Measurements from ENCODE around the gene FBXL7.

- TF ChIP-seq EZH2 (IDR thresholded peaks at IDR 0.05; ENCODE audit: insufficient read depth, poor library complexity, severe bottlenecking) (no peak), EZH2phosphoT487 (IDR thresholded peaks at IDR 0.05; ENCODE audit: insufficient read depth, low read depth) (no peak)
Observed at GRCh38 chr5:15932066-15932465, 432.1 kb downstream of the FBXL7 start.

All from GM23248 (cell line).